ENCODE measurements around the gene VEPH1. TPM values are rescaled to one million over a fixed set of nuclear protein-coding genes. Genes with fewer than 3 reads are reported as not detected.

VEPH1 gene
- polyA plus RNA-seq, 2 of the 4 experiments (the other 2 are of a cell fraction) = 0.04 to 0.16 TPM

- CTCF ChIA-PET = no interaction called here
Measured at GRCh38 chr3:157274644-157275137, 228.5 kb downstream of the VEPH1 start.

GRCh38 chr3:157271283-157271882 lies 231.8 kb downstream of the VEPH1 start:
- DNase-seq (ENCODE audit: low read depth in 1 of 2, low spot score in 1 of 2) (no peak), ATAC-seq (peak; percentile 51 to 62; a peak in 3 of 6 replicates), FAIRE-seq (no peak)
- H3K4me2 ChIP-seq = no peak overlapping the region
- CTCF ChIA-PET = interaction anchor here (0.8 kb wide), 2 partner anchors 84 to 230 kb away, joined by 3 read pairs; no protein-coding TSS in a partner anchor
- WGBS (ENCODE audit: missing lambda C conversion rate) = 69% methylated on average over 8 of the region's 8 CpGs
- no peak overlapping the region for H3K4me3 ChIP-seq
- no peaks in the 10 kb centered on the region for H3K9me3 ChIP-seq
- no peak overlapping the region for H3K27ac ChIP-seq
- no peaks in the 10 kb centered on the region for H3K4me1 ChIP-seq
- POLR2A ChIA-PET = no interaction called here
- TF ChIP-seq SMC3 (IDR thresholded peaks at IDR 0.05) (no peak), REST (IDR thresholded peaks at IDR 0.05) (no peak), USF2 (IDR thresholded peaks at IDR 0.05) (no peak), ESRRA (IDR thresholded peaks at IDR 0.05; ENCODE audit: borderline replicate concordance, low read length) (no peak), JUN (IDR thresholded peaks at IDR 0.05) (no peak), HES2 (IDR thresholded peaks at IDR 0.05) (no peak), CHD4 (IDR thresholded peaks at IDR 0.05; ENCODE audit: borderline replicate concordance) (no peak), ATOH8 (CRISPR knock-in tag; IDR thresholded peaks at IDR 0.05; ENCODE audit: low read depth) (no peak), MAZ (IDR thresholded peaks at IDR 0.05; ENCODE audit: borderline replicate concordance, low read depth, low read length) (no peak), HOXA7 (CRISPR knock-in tag; IDR thresholded peaks at IDR 0.05) (no peak), EHF (CRISPR knock-in tag; IDR thresholded peaks at IDR 0.05) (no peak), NR3C1 (IDR thresholded peaks at IDR 0.05) (no peak), CEBPB (IDR thresholded peaks at IDR 0.05) (no peak), RAD21 (conservative IDR thresholded peaks at IDR 0.05 in 1 of 2, IDR thresholded peaks at IDR 0.05 in 1 of 2) (no peak), ELK1 (IDR thresholded peaks at IDR 0.05; ENCODE audit: low read depth, low read length) (no peak), JUNB (IDR thresholded peaks at IDR 0.05) (no peak), E2F6 (IDR thresholded peaks at IDR 0.05; ENCODE audit: borderline replicate concordance, low read depth) (no peak), HEYL (CRISPR knock-in tag; IDR thresholded peaks at IDR 0.05) (no peak), HOXB13 (CRISPR knock-in tag; IDR thresholded peaks at IDR 0.05; ENCODE audit: low read depth) (no peak)

More at GRCh38 chr3:157274644-157275137, 228.5 kb downstream of the VEPH1 start:
- ATAC-seq = 0 out of 6 replicates have a peak, but pooled peaks of 1 of the 2 experiments have one; percentile 19
- no peak overlapping the region for H3K27ac ChIP-seq
- no peaks in the 10 kb centered on the region for H3K4me1 ChIP-seq
- no peak for DNase-seq (ENCODE audit: low read depth in 1 of 2, low spot score in 1 of 2)
- H3K4me3 ChIP-seq = no peak overlapping the region
- FAIRE-seq = no peak
- POLR2A ChIA-PET = no interaction called here
- TF ChIP-seq MAFK (IDR thresholded peaks at IDR 0.05; ENCODE audit: partially characterized antibody) = no peak
- no peak for TF ChIP-seq FOSL2 (IDR thresholded peaks at IDR 0.05)
- TF ChIP-seq FOSL2 (CRISPR knock-in tag; IDR thresholded peaks at IDR 0.05) = no peak
- TF ChIP-seq RNF2 (IDR thresholded peaks at IDR 0.05; ENCODE audit: borderline replicate concordance, low read depth) = no peak
- TF ChIP-seq E2F6 (IDR thresholded peaks at IDR 0.05; ENCODE audit: borderline replicate concordance, low read depth) = no peak
- no peak for TF ChIP-seq RAD21 (conservative IDR thresholded peaks at IDR 0.05 in 1 of 2, IDR thresholded peaks at IDR 0.05 in 1 of 2)
- TF ChIP-seq EHMT2 (IDR thresholded peaks at IDR 0.05; ENCODE audit: low read depth) = no peak
- TF ChIP-seq BCL3 (IDR thresholded peaks at IDR 0.05) = no peak
- TF ChIP-seq RCOR1 (IDR thresholded peaks at IDR 0.05; ENCODE audit: low read depth, low read length) = no peak
- no peak for TF ChIP-seq KDM1A (IDR thresholded peaks at IDR 0.05; ENCODE audit: low read depth)
- TF ChIP-seq MYC (IDR thresholded peaks at IDR 0.05; ENCODE audit: borderline replicate concordance, low read length) = no peak
- H3K4me2 ChIP-seq = no peak overlapping the region
- WGBS (ENCODE audit: missing lambda C conversion rate) = 9% methylated on average over 2 of the region's 2 CpGs
- no peaks in the 10 kb centered on the region for H3K9me3 ChIP-seq

All from A549 (cell line).